Cardiac fibroblast (primary cell): ENCODE results near the gene CTIF.
A peak's percentile ranks its signal among the peaks of the same experiment; 100 is the strongest.

Experiments used
- DNase-seq, 2 donors: peaks; one replicate each; pipeline versions ENCODE4 v3.0.0 to v3.0.0-alpha.2; 2010; ENCODE audit warnings: low read depth in 2 of 2
- H3K4me3 ChIP-seq, 2 donors: replicated peaks in 1 of 2; 1 replicate in 1 of 2; 2 replicates in 1 of 2; pipeline ENCODE4 v1.5.1; 2011; ENCODE audit warnings: low read depth in 2 of 2, low read length in 2 of 2, mild to moderate bottlenecking in 2 of 2, moderate library complexity in 1 of 2
- TF ChIP-seq, protein P1 (sequence below): IDR thresholded peaks from one replicate; pipeline ENCODE4 v1.5.1; 2011; ENCODE audit warnings: low read depth, mild to moderate bottlenecking, low read length, inconsistent platforms

CTIF gene

DNA sequence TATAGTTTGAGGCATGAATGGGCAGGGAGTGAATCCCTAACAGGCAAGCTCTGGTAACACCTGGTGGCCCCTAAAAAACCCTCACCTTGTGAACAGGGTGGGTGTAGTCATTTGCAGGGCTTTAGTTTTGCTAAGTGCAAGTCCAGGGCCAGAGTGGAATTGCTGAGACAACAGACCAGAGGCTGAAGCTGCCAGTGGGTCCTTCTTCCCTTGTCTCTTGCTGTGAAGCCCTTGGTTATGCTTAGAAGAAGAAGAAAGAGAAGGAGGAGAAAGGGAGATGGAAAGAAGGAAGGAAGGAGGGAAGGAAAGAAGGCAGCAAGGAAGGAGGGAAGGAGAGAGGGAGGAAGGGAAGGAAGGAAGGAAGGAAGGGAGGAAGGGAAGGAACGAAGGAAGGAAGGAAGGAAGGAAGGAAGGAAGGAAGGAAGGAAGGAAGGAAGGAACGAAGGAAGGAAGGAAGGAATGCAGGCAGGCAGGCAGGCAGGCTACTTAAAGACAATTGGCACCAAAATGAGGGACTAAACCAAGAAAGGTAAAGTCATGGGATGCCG is 366.1 kb downstream of the CTIF start:
- H3K4me3 ChIP-seq: no peak overlapping the region
- TF ChIP-seq, protein P1, sequence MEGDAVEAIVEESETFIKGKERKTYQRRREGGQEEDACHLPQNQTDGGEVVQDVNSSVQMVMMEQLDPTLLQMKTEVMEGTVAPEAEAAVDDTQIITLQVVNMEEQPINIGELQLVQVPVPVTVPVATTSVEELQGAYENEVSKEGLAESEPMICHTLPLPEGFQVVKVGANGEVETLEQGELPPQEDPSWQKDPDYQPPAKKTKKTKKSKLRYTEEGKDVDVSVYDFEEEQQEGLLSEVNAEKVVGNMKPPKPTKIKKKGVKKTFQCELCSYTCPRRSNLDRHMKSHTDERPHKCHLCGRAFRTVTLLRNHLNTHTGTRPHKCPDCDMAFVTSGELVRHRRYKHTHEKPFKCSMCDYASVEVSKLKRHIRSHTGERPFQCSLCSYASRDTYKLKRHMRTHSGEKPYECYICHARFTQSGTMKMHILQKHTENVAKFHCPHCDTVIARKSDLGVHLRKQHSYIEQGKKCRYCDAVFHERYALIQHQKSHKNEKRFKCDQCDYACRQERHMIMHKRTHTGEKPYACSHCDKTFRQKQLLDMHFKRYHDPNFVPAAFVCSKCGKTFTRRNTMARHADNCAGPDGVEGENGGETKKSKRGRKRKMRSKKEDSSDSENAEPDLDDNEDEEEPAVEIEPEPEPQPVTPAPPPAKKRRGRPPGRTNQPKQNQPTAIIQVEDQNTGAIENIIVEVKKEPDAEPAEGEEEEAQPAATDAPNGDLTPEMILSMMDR: no peak
- no peak for DNase-seq

DNA sequence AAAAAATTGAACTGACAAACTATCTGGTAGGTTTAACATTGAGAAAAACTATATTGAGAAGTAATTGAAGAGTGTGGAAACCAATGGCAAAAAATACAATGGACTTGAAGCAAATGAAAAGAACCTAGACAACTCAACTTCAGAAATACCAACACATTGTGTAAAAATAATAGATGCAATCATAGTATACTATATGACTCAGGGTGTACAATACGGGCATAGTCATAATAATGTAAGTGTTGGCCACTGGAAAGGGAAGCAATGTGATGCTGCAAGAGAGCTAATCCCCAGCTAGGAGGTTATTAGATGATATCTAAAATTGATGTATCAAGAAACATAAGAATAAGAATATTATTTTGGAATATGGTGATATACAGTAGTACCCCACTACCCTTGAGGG is 366.7 kb downstream of the CTIF start:
- peak in 1 of 2 donors; percentile 81 for DNase-seq
- TF ChIP-seq, protein P1: no peak
- H3K4me3 ChIP-seq: no peak overlapping the region

DNA sequence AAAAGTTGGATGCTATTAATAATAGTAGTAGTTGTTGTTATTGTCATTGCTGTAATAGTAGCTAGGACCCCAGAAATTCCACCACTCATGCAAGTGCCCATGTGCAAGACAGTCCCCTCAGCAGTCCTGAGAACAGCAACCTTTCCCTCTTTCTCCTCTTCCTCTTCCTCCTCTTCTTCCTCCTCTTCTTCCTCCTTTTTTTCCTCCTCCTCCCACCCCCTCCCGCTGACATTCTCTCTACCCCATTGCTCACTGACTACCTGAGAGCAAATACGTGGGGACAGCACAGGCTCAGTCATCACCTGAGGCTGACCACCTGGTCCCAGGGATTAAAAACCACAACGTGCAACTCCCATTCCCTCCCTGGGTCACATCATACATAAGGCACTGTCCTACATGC is 370.1 kb downstream of the CTIF start:
- DNase-seq: no peak
- TF ChIP-seq, protein P1: no peak
- no peak overlapping the region for H3K4me3 ChIP-seq

DNA sequence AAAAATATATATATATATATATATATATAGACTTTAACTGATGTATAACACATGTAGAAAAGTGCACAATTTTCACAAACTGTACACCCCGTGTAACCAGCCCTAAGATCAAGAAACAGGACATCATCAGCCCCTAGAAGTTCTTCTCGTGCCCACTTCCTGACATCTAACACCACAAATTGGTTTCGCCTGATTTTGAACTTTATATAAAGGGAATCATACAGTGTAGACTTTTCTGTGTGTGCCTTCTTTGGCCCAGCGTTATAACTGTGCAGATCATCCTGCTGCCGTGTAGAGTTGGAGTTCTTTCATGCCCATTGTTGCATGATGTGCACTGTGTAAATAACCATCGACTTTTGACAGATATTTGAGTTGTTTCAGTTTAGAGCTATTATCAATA is 370.9 kb downstream of the CTIF start:
- H3K4me3 ChIP-seq: no peak overlapping the region
- TF ChIP-seq, protein P1: no peak
- DNase-seq: no peak

DNA sequence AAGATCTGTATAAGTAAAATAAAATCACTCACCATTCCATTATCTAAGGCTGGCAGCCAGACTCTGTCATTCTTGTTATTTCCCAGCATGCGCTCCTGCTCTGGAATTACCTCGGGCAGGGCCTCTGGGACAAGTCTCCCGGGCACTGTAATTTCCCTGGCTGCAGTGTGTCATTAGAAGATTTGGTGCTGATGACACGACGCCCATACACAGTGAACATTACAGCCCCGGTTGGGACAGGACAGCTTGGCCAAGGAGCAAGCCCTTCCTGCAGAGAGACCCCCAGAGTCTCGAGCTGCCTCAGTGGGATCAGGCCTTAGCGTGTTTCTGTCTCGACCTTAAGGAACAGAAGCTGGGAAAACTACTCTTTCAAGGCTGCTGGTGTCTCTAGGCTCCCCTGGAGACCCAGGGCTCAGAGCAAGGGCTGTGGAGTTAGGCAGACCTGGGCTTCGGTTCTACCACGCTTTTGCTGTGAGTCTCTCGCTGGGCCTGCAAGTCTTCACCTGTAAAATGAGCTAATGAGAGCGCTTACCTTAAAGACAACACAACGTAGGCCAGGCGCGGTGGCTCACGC is 372.2 kb downstream of the CTIF start:
- TF ChIP-seq, protein P1: no peak
- no peak for DNase-seq

More for the DNA sequence above, 372.2 kb downstream of the CTIF start:
- H3K4me3 ChIP-seq: no peak overlapping the region
